Measurements from ENCODE around the gene ACACB.

ACACB gene

GRCh38 chr12:109299849-109300248 is 183.5 kb downstream of the ACACB start:
- DNase-seq (ENCODE audit: low read depth in 2 of 2): no peak

GRCh38 chr12:109301643-109302168 is 185.3 kb downstream of the ACACB start:
- no peak for DNase-seq (ENCODE audit: low read depth in 2 of 2)

DNA sequence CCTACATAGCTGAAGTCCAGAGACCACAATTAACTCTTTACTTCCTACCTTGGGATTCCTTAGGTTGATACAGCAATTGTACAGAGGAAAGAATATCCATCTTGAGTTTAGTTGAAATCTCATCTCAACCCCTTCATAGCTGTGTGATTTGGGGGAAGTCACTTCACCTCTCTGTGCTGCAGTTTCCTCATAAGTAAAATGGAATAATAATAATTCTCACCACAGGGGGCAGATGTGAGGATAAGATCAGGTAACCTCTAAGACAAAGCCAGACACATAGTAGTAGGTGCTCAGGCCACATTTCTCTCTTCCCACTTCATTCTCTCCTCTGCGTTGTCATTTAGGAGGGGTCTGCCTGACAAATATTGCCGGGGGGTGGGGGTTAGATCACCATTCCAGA is 186.0 kb downstream of the ACACB start:
- DNase-seq (ENCODE audit: low read depth in 2 of 2): no peak

DNA sequence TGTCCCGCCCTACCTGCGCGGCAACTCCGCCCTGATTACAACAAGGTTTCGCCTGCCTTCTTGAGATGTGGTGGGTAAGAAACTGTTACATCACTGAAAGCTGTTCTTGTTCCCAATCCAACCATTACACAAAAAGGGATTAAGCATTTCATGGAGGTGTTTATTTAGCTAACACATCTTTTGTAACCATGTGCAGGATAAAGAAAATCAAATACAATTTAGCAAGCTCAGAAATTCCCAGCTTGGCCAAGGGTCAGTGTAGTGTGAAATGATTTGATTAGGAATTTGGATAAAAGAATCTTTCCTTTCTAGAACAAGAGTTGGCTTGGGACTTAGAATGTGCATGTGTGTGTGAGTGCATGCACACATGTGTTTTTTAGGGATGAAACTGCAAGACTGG is 186.4 kb downstream of the ACACB start:
- no peak for DNase-seq (ENCODE audit: low read depth in 2 of 2)

DNA sequence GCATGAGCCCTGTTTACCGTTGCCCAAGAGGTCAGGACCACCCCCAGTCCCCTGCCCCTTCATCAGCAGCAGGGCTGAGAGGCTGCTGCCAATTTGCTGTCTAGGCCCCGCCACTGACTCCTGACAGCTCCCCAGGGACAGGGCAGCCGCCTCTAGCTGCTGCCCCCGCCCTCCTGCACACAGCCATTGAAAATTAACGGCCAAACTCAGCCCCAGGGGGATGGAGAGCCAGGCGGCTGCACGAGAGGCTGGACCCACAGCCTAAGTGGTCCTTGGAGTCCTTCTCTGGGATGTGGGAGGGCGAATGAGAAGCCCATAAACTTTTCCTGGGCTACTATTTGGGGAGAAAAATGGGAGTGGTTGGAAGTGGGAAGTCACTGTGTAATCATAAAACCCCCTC is 188.1 kb downstream of the ACACB start:
- no peak for DNase-seq (ENCODE audit: low read depth in 2 of 2)

DNA sequence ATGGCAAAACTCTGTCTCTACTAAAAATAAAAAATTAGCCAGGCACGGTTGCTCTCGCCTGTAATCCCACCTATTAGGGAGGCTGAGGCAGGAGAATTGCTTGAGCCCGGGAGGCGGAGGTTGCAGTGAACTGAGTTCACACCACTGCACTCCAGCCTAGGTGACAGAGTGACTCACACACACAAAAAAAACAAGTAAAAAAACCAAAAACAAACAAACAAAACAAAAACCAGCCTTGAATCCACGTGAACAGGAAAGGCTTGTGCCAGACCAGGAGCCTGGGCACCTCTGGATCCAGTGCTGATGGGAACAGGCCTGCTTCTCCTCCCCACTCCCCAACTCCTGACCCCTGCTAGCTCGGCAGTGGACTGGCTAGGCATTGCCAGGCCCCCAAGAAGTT is 189.2 kb downstream of the ACACB start:
- no peak for DNase-seq (ENCODE audit: low read depth in 2 of 2)

DNA sequence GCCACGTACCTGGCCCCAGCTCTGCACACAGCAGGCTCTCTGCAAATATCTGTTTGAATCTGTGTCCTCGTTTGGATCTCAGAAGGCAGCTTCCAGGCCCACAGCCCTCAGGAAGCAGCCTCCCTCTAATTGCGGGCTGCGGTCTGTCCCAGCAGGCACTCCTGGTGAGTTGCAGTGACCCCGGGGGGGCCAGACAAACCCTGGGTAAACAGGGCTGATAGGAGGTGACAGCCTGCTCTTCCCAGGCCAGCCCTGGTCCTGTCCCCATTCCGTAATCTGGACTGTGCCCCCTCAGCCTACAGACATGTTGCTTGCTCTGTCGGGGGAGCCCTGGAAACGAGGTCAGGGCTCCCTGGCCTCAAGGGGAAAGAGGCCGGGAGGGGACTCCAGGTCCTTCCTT is 190.7 kb downstream of the ACACB start:
- DNase-seq (ENCODE audit: low read depth in 2 of 2): no peak

DNA sequence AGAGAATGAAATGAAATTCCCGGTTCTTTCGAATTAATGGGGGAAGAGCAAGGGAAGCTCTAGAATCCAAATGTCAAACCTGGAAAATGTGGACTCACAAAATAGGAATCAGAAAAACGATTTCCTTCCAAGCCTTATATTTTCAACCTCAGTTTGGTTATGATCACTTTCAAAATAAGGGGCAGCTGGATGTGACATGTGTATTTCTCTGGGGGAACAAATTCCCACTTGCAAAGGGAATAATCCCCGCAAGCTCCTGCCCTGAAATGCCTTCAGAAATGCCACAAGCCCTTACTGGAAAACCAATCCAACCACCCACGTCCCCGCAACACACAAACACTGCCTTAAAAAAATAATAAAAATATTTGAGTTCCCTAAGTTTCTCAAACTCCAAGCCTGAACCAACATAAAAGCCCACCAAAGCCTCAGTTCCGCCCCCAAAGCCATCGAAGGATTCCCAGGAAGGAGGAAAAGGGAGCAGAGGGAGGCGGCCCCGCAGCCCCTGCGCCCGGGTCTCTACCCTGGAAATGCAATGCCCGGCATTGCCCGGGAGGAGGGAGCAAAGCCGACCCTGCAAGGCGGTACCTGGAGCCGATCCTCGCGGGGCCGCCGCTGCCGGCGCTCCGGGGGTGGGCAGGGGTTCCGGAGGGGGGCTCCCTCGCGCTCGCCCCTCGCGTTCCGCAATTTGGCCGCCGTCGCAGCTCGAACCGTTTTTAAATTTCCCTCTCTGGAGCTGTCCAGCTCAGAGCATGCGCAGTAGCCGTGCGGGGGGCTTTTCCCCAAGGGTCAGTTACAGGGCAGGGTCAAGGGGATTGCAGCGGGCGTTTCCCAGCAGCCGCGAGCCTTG is 192.4 kb downstream of the ACACB start, which contains the start of gene FOXN4:
Gene FOXN4, minus strand, starts transcription at position 751 of the 847 bp plus-strand sequence. CDS start 963 bp downstream, outside the sequence.
- DNase-seq (ENCODE audit: low read depth in 2 of 2): no peak

- no peak for DNase-seq (ENCODE audit: low read depth in 2 of 2)
Observed at GRCh38 chr12:109309381-109310246, 193.2 kb downstream of the ACACB start.

GRCh38 chr12:109310247-109311125 is 194.1 kb downstream of the ACACB start:
- DNase-seq (ENCODE audit: low read depth in 2 of 2): no peak
